Measurements from ENCODE around the gene NR3C2.

Gene NR3C2

GRCh38 chr4:148060264-148061140 lies 381.7 kb downstream of the NR3C2 start:
- in situ Hi-C loops (cut with HindIII; ENCODE audit: low sequenced_read_pairs) = no loop called here

- in situ Hi-C loops (cut with HindIII; ENCODE audit: low sequenced_read_pairs) = no loop called here
These were observed 382.5 kb downstream of the NR3C2 start for GRCh38 chr4:148059617-148060180.

GRCh38 chr4:148057984-148058859 lies 384.0 kb downstream of the NR3C2 start:
- in situ Hi-C loops (cut with HindIII; ENCODE audit: low sequenced_read_pairs) = no loop called here

- in situ Hi-C loops (cut with HindIII; ENCODE audit: low sequenced_read_pairs) = no loop called here
These were observed 384.7 kb downstream of the NR3C2 start for GRCh38 chr4:148057516-148057915.

GRCh38 chr4:148056879-148057278 lies 385.3 kb downstream of the NR3C2 start:
- in situ Hi-C loops (cut with HindIII; ENCODE audit: low sequenced_read_pairs) = no loop called here

GRCh38 chr4:148055844-148056243 lies 386.4 kb downstream of the NR3C2 start:
- in situ Hi-C loops (cut with HindIII; ENCODE audit: low sequenced_read_pairs) = no loop called here

GRCh38 chr4:148054275-148054674 lies 387.9 kb downstream of the NR3C2 start:
- in situ Hi-C loops (cut with HindIII; ENCODE audit: low sequenced_read_pairs) = no loop called here

- in situ Hi-C loops (cut with HindIII; ENCODE audit: low sequenced_read_pairs) = no loop called here
These were observed 388.8 kb downstream of the NR3C2 start for GRCh38 chr4:148053298-148054003.

- in situ Hi-C loops (cut with HindIII; ENCODE audit: low sequenced_read_pairs) = no loop called here
These were observed 389.8 kb downstream of the NR3C2 start for GRCh38 chr4:148052448-148052847.

- in situ Hi-C loops (cut with HindIII; ENCODE audit: low sequenced_read_pairs) = no loop called here
These were observed 390.8 kb downstream of the NR3C2 start for GRCh38 chr4:148051403-148051802.

- in situ Hi-C loops (cut with HindIII; ENCODE audit: low sequenced_read_pairs) = no loop called here
These were observed 393.6 kb downstream of the NR3C2 start for GRCh38 chr4:148048598-148048997.

- in situ Hi-C loops (cut with HindIII; ENCODE audit: low sequenced_read_pairs) = no loop called here
These were observed 397.3 kb downstream of the NR3C2 start for GRCh38 chr4:148044912-148045352.

- in situ Hi-C loops (cut with HindIII; ENCODE audit: low sequenced_read_pairs) = no loop called here
These were observed 397.9 kb downstream of the NR3C2 start for GRCh38 chr4:148044089-148044911.

GRCh38 chr4:148041606-148042329 lies 400.4 kb downstream of the NR3C2 start:
- in situ Hi-C loops (cut with HindIII; ENCODE audit: low sequenced_read_pairs) = no loop called here

GRCh38 chr4:148034813-148035212 lies 407.4 kb downstream of the NR3C2 start:
- in situ Hi-C loops (cut with HindIII; ENCODE audit: low sequenced_read_pairs) = no loop called here

- in situ Hi-C loops (cut with HindIII; ENCODE audit: low sequenced_read_pairs) = no loop called here
These were observed 411.9 kb downstream of the NR3C2 start for GRCh38 chr4:148030193-148030873.

GRCh38 chr4:148029781-148030180 lies 412.4 kb downstream of the NR3C2 start:
- in situ Hi-C loops (cut with HindIII; ENCODE audit: low sequenced_read_pairs) = no loop called here
